NCI-H2171 treated with DMSO at 0.1 percent for 48 hours (cell line): ENCODE results near the gene GLIS1.

ENCODE experiments used
- DNase-seq: peaks from one replicate; lab custom pipeline; 2025; lab: John Stamatoyannopoulos, UW

Gene GLIS1

DNA sequence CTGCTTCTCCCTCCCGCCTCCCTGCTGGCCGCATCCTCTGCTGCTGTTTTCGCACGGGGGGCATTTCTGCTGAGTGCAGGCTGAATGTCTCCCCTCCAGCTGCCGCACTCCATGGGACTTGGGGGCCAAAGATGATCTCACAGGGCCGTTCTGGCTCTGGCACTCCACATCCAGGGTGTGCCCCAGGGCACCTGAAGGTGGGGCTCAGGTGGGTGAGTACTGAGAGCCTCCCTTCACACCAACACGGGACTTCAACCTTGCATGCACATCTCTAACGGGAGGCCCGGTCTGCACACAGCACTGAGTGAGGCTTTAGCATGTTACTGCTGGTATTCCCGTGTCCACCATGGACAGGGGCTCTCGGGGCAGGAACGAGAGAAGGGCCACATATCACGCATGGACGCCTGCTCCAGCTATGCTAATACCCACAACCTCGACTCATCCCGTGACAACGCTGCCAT lies 190.9 kb downstream of the GLIS1 start:
- no peak for DNase-seq

DNA sequence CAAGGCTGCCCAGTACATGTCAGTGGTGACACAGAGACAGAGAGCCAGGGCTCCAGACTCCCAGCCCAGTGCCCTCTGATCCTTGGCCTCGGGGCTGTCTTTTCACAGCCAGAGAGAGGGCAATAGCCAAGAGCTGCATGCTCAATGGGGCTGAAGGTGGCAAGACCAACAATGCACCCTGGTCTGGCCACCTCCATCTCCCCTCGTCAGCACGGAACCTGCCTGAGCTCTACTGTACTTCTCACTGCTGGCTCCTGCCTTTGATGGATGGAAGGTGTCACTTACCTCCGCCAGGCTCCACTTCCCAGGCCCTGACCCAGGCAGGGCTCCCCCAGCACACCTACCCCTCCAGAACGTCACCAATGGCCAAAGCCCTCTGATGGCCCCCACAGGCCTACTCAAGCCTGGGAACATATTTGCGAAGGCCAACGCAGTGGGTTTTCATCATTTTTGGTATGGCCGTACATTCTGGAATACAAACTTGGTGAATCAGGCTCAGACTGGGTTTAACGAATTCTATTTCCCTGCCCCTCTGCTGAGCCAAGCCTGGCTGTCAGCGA lies 191.7 kb downstream of the GLIS1 start:
- no peak for DNase-seq

DNA sequence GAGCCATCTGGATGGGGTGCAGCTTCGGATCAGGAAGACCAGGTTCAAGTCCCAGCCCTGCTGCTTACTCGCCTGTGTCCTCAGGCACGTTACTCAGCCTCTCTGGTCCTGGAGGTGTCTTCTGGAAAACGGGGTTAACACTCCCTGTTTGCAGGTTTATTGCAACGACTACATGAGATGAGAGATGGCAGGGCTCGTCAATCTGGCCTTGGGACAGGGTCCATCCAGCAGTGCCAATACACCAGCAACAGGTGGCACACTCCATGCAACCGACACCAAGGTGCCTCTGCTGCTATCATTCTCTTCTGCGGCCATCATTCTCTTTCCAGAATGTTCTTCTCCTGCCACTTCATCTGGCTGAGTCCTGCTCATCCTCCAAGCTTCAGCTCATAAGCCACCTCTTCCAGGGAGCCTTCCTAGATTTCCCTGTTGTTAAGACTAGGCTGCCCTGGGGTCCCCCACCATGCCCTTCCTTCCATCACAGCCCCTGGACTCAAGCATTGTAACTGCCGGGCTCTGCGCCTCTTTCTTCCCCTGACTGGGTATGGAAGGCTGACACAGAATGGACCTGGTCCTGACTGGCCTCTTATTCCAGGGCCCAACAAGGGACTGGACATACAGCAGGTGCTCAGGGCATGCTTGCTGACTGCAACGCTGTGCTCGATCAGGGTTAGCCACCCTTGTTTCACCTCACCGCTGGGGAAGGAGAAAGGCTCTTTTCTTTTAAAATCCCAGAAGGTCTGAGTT lies 192.4 kb downstream of the GLIS1 start:
- DNase-seq: no peak

DNA sequence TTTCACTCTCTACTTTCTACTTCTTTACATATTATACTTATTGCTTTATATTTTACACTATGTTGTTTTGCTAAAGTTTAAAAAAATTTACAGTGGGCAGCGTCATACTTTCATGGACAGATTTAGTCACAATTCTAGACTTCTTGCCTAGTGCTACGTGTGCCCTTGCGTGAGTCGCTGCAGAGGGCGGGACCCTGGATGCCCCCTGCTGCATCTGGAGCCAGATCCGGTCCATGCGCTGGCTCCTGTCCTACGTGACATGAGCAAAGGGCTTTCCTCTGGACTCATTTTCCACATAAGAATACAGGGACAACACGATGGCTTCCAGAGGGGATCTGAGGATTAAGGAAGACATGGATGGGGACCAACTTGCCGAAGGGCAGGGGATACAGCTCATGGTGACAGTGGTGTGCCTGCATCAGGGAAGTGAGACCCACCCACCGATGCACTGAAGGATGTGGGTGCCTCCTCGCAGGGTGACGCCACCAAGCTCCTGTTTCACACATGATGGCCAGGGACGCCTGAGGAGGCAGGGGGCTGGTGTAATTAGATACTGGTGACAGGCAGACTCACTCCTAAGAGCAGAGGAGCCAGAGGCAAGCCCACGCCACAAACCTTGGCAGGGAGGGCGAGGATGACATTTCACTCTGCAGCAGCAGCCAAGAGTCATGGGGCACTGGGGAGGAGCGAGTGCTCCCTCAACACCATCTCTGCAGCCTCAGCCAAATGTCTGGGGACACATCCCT lies 193.1 kb downstream of the GLIS1 start:
- peak; percentile 97 for DNase-seq

DNA sequence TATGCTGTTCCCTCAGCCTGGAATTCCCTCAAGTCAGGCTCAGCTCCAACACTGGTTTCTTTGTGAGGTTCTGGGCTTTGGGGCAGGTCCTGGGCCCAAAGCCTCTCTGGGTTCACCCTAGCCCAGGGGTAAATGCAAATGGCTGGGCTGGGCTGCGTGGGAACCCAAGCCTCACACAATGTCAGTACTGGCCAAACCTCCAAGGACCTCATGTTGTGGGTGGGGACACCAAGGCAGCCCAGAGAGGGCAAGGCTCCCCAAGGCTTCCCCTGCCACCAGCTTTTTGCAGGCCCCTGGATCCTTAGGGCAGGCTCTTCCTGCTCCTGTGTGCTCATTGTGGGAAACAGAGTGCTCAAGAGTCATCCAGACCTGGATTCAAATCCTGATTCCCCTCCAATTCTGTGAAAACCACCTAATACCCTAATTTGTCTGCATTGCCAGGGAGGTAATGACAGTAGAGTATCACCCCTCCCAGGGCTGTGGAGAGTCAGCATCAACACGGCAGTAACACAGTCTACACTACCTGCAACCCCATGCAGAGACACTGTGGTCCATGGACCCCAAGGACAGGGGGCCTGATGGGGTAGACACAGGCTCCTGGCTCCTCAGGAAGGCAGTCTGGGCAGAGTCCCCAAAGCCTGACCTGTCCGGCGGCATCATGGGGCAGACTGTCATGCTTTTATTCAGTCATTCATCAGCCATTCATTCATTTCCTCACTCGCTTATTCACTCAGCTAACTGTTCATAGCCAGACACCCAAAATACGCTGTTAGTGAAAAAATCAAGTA lies 194.0 kb downstream of the GLIS1 start:
- DNase-seq: no peak

DNA sequence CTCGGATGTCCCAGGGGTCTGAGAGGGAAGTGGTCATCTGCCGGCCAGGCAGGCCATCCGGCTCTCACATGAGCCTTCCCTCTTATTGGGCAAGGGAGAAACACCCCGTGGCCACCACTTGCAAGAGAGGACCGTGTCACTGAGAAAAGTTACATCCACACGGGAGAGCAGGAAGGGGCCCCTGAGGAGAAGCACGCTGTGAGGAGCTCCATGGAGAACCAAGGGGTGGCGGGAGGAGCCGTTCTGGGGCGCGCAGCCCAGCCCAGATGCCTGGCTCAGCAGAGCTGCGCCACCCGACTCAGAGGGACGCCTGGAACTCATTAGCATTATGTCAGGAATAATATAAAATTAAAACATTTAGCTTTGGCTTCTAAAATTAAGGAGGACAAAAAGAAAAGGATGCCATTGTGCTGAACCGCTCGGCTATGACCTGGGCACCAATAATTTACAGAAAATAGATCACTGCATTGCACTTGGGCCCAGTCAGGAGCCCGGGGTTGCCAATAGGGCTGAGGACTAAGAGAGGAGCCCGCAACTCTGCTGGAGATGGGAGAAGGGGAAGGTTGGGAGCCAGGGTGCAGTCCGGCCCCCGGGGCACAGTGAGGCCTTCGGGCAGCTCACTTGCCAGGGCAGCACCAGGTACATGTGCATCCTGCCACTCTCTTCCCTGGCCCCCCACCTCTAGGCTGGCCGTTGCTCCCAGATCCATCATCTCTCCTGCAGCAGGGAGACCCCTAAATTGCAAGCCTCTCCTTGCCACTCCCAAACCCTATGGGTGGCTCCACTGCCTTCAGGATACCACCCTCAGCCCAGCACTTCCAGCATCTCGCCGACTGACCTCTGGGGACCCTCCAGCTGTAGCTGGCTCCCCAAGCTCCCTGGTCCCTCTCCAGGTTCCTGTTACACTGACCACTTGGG lies 194.9 kb downstream of the GLIS1 start:
- no peak for DNase-seq

DNA sequence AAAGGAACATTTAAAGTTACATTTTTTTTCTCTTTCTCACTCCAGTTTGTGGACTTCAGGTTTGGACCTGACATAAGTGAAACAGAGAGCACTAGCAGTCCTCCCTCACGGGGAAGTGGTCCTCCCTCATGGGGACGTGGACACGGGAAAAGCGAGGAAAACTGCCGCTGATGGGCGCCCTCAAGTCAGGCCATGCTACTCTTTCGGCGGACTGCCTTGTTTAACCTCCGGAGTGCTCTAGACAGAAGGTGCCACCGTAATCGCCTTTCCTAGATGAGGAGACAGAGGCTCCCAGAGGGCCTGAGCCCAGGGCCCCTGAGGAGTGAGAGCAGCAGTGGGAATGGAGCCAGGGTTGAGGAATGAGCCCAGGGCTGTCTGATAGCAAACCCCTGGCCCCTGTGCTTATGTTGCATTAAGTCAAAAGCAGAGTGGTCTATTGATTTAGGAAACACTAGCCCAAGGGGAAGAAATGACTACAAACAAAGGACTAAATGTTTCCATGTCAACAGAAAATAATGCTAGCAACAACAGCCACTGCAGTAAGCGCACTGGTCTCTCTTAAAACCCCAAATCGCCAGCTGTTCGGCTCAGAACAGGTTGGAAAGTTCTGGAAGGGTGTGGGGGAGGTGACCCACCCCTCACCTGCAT lies 195.7 kb downstream of the GLIS1 start:
- DNase-seq: peak; percentile 56

DNA sequence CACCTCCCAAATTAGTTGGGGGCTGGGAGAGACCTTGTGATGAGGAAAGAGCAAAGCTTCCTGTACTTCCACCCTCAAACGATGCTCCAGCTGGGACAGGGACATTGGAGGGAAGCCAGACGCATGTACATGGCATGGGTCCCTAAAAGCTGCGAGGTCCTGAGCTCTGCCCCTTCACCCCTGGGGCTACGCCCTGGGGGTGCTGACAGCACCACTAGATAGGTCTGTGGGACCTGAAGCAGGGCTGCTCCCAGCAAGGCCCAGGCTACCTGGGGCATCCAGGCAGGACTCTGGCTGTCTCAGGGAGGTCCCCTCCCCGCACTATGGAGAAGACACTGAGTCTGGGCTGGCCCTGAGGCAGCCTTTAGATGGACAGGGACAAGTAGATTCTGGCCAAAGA lies 196.4 kb downstream of the GLIS1 start:
- DNase-seq: no peak

DNA sequence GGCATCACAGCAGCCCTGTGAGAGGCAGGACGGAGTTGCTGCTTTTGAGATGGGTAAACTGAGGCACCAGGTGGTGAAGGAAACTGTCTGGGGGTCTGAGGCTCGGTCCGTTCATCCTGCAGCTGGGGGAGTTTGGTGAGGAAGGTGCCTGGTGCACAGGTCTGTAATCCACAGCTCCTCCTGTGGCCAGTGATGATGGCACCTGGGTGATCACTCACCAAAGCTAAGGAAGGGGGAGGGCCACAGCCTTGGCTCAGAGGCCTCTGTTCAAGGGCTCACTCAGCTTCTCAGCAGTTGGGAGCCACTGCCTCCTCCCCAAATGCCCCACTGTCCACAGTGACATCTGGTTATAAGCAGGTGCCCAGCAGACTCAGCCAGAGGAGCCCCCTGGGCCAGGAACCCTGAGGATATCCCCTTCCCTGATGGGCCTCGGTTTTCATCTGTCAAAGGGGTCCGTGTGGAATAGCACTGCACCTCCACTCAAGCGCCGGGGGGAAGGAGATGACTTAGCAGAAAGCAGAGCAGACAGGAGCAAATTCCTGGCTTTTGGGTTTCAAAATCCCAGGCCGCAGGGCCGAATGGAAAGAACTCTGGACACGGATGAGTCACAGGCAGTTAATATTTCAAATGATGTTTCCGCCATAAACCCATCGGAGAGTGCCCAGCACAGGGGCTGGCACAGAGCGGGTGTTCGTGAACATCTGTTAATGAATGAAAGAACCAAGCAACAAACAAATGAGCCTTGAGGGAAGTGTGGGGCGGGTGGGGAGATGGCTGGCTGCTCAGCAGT lies 197.0 kb downstream of the GLIS1 start:
- peak; percentile 58 for DNase-seq

DNA sequence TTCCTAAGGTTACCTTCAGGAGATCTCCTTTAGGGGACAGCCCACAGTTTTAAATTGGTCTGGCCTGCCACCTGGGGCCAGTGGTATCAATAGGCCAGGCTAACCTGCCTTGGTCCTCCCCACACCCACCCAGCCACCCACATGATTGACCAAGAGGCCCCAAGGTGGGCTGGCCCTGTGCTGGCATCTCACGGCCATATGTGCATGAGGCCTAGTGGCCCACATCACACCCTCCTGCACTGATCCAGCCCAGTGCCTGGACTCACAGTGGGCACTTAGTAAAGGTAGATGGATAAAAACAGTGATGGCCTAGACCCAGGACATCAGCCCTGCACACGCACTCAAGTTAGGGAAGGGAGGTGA lies 197.7 kb downstream of the GLIS1 start:
- no peak for DNase-seq

DNA sequence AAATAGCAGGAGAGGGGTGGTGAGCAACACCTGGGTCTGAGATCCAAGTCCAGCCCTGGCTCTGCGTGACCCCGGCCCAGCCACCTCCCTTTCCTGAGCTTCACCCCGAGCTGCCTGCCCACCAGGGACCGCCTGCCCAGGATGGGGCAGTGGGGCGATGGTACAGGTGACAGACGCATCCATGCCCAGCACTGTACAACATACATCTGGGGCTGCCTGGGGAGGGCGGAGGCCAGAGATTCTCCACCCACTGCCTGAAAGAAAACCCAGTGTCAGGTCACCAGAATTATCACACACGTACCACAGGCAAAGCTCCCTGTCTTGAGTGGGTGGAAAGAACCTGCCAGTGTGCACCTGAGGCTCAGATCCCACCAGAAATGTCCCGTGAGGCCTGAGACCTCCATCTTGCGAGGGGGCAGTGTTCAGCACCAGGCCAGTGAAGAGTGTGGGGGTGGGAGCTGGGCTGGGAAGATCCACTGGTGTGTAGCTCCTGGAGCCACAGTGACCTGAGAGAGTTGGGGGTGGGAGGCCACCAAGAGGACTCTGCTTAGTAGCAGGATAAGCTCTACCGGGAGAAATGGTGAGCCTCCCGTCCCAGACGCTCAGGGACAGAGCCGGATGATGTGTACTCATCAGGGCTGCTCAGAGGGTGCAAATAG lies 198.2 kb downstream of the GLIS1 start:
- no peak for DNase-seq

DNA sequence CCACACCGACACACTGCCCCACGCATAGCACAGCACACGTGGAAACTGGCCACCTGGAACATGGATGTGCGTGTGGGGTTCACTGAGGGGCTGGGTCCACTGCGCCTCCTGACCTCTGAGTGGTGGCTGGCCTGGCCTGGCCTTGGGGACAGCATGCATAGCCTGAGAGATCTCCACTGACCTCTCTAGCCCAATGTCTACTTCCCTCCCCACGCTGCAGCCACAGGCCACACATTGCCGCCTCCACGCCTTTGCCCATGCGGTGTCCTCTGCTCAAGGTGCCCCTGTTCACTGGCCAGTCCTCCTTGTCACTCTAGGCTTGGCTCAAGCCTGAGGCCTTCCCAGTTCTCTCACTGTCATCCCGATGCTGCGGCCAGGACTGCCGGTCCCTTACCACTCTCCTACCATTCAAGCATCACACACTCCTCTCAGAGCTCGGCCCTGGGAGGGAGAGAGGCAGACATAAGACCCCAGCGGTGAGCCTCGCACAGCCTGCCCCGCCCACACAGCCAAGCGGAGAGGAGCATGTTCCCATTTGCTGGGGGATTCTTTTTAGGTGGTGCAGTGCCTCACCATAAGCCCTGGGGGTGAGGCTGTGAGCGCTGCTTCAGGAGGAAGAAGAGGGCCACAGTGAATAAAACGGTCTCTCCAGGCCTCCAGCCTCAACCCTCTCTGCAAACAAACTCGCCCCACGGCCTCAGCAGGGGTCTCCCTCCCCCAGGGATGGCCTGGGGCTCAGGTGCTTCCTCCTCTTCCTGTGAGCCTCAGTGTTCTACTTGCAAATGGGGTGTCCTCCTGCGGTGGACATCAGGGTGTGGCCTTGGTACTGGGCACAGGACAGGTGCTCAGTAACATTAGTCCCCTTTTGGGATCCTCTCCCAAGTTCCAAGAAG lies 199.0 kb downstream of the GLIS1 start:
- DNase-seq: no peak

DNA sequence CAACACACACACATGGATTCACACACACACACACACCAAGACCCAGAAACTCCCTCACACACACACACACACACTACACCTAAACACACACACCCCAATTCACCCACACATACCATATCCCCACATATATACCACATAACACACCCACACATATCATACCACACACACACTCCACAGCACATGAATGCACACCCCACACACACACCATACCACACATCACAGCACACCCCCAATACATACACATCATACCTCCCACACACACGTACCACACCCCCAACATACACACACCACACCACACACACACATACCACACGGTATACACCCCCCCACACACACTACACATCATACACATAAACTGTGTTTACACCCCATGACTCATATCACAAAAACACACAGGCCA lies 199.7 kb downstream of the GLIS1 start:
- DNase-seq: no peak

DNA sequence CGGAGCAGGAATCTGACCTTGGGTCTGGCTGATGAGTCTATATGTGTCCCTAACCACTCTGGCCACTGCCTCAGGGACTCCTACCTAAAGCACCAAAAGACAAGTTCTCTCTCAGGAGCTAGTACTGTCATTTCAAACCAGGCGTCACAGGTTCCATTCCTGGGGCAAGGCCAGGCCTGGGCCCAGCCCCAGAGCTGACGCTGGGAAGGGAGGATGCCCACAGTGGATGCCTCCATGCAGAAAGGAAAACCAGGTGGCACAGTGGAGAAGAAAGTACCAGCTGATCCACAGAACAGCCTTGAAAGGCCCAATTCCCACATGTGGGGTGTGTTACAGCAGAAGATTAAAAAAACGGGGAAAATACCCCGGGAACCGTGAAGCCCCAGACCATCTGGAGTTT lies 202.4 kb downstream of the GLIS1 start:
- peak; percentile 50 for DNase-seq

DNA sequence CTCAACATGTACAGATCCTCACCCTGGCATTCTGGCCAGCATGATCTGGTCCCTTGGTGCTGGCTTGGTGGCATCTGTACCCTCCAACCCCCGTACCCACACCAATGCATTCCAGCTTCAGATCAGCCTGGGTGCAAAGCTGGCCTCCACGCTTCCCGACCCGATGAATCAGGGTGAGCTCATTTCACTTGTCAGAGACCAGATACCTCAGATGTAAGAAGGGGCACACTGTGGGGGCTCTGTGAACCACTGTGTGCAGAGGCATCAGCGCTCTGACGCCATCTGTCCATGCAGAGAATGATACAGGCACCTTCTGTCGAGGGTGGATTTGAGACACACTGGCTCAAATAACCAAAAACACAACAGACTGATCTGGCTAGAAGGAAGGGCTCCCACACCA lies 203.1 kb downstream of the GLIS1 start:
- peak; percentile 95 for DNase-seq

DNA sequence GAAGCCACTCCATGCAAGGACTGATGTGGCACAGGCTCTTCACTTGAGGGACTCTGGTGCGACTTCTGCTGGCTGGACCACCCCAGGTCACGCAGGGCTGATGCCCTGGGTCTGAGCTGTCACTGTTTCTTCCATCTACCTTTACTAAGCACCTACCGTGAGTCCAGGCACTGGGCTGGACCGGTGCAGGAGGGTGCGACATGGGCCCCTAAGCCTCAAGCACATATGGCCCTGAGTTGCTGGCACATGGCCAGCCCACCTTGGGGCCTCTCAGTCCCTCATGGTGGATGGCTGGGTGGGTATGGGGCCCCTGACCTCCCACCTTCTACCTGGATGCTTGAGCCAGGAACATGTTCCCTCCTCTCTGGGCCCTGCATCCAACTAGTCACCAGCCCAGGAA lies 203.7 kb downstream of the GLIS1 start:
- no peak for DNase-seq

DNA sequence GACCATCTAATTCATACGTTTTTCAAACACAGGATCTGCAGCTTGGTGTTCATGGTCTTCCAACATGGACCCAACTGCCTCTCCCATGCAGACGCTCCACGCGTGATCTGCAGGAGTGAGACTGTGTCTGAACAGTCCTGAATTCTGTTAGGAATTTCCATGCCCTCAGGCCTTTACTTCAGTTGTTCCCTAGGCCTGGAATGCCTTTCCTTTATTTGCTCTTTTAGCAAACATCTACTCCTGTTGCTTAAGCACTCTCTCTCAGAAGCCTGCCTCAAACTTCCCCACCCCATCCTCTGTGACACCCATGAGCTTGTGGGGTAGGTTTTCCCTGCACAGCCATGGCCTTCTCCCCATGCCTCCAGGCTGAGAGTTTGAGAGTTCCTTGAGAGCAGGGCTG lies 206.1 kb downstream of the GLIS1 start:
- no peak for DNase-seq

DNA sequence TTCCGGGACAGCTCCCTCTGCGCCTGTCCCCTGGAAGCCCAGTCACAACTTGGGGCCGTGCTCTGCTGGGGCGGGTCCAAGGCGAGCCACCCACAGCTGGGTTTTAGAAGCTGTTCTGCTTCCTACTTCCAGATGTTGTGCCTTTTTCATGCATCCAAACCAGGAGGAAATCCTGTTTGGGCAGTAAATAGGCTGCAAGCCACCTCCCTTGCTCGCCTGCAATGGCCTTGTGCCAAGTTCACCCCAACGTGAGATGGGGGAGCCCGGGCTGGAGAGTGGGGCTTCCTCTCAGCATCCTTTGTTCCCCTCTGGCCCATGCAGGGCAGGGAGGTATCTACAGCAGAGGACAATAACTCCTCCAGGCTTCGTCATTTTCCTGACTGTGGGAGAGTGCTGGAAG lies 206.6 kb downstream of the GLIS1 start:
- no peak for DNase-seq

DNA sequence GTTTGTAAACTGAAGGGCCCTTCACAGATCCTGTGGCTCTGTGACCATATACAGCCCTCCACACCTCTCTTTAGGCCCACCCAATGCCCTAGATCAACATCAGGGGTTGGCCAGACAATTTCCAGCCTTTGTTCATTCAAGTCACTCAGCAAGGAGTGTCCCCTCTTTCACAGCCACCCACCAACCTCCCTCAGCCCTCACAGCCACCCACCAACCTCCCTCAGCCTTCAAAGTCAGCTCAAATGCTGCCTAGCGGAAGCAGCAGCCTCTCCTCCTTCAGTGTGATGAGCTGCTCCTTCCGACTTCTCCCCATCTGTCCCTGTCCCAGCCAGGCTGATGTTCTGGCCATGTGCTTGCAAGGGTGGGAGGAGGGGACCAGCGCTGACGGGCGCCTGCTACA lies 208.4 kb downstream of the GLIS1 start:
- DNase-seq: peak; percentile 31
